SK-N-SH (cell line): Measurements from ENCODE around the gene DPM2.

Source experiments
- CTCF ChIP-seq: fragments of 200-600 bp; sonication (generic); IDR thresholded peaks from 2 replicates; pipeline ENCODE4 v1.6.1; 2017; ENCODE audit warnings: antibody characterized with exemption, mild to moderate bottlenecking, moderate library complexity
- EP300 ChIP-seq, 2 experiments: IDR thresholded peaks; 2 replicates each; pipeline versions ENCODE4 v1.4.0 to v1.6.1; 2012; ENCODE audit warnings: borderline replicate concordance in 1 of 2, low read depth in 1 of 2, low read length in 1 of 2
- EZH2phosphoT487 ChIP-seq: fragments of 200-600 bp; sonication (generic); IDR thresholded peaks from 2 replicates; pipeline ENCODE4 v1.6.1; 2017; ENCODE audit warnings: low read depth, mixed run types, mild to moderate bottlenecking, antibody characterized with exemption, moderate library complexity, borderline replicate concordance
- GABPA ChIP-seq: IDR thresholded peaks from 2 replicates; pipeline ENCODE4 v1.4.0; 2012; ENCODE audit warnings: low read depth, mild to moderate bottlenecking
- MAX ChIP-seq: IDR thresholded peaks from 2 replicates; pipeline ENCODE4 v1.4.0; 2012; ENCODE audit warnings: low read depth
- MEF2A ChIP-seq: IDR thresholded peaks from 2 replicates; pipeline ENCODE4 v1.4.0; 2012; ENCODE audit warnings: low read depth, borderline replicate concordance
- RXRA ChIP-seq: IDR thresholded peaks from 2 replicates; pipeline ENCODE4 v1.4.0; 2012; ENCODE audit warnings: low read depth, mild to moderate bottlenecking, borderline replicate concordance
- TAF1 ChIP-seq: IDR thresholded peaks from 2 replicates; pipeline ENCODE4 v1.6.1; 2012; ENCODE audit warnings: low read depth, mild to moderate bottlenecking, low read length, moderate library complexity, borderline replicate concordance
- ZBTB33 ChIP-seq: IDR thresholded peaks from 2 replicates; pipeline ENCODE4 v1.4.0; 2012; ENCODE audit warnings: low read depth, borderline replicate concordance
- TF ChIP-seq, protein P1 (sequence below): IDR thresholded peaks from 2 replicates; pipeline ENCODE4 v1.6.1; 2012; ENCODE audit warnings: mild to moderate bottlenecking, low read depth, low read length, moderate library complexity
- TF ChIP-seq, protein P2 (sequence below): fragments of 150-350 bp; IDR thresholded peaks from 2 replicates; pipeline ENCODE4 v1.6.1; 2016; ENCODE audit warnings: mild to moderate bottlenecking, low read depth, low read length
- TF ChIP-seq, protein P3 (sequence below): fragments of 150-350 bp; IDR thresholded peaks from 2 replicates; pipeline ENCODE4 v1.6.1; 2017; ENCODE audit warnings: antibody characterized with exemption, low read length, low read depth, borderline replicate concordance

DNA sequence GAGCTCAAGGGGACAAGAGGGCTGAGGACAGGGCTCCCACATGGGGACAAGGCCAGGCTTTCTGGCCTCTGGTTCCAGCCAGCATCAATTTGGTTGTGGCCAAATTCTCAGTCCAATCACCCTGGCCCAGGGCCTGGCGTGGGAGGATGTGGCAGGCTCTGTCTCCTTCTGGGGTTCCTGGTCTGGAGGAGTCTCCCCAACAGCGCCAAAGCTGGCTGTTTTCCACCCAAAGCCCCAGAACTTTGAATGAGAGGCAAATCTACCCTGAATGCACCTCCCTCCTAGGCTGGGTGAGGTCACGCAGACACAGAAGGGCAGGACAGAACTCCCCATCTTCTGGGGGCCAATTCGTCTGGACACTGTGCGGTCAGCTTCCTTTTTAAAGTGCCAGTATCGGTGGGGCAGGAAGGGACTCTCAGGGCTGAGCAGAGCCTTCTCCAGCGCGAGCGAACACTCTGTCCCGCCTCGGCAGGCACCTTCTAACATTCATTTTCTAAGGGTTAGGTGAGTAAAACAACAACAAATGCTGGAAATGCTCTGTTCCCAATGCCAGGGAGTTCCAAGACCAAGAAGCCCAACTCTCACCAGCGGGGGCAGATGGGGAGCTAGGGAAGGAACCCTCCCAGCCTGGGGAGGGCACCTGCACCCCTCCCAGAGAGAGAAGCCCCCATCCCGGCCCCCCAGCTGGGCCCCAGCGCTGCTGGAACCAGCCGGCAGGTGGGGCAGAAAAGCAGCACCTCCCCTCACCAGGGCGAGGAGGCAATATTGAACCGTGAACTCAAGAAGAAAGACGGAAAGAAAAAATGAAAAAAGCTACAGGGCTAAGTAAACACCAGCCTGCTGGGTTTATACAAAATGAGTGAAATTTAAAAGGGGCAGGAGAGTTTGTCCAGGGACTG lies 3.7 kb upstream of the DPM2 start:
- TF ChIP-seq TAF1 (no peak), CTCF (no peak), EP300 (IDR thresholded peaks at IDR 0.05; ENCODE audit: borderline replicate concordance in 1 of 2, low read depth in 1 of 2, low read length in 1 of 2) (no peak), EZH2phosphoT487 (no peak), GABPA (no peak), ZBTB33 (no peak), MEF2A (no peak), RXRA (no peak), MAX (no peak)
- TF ChIP-seq, protein P1, sequence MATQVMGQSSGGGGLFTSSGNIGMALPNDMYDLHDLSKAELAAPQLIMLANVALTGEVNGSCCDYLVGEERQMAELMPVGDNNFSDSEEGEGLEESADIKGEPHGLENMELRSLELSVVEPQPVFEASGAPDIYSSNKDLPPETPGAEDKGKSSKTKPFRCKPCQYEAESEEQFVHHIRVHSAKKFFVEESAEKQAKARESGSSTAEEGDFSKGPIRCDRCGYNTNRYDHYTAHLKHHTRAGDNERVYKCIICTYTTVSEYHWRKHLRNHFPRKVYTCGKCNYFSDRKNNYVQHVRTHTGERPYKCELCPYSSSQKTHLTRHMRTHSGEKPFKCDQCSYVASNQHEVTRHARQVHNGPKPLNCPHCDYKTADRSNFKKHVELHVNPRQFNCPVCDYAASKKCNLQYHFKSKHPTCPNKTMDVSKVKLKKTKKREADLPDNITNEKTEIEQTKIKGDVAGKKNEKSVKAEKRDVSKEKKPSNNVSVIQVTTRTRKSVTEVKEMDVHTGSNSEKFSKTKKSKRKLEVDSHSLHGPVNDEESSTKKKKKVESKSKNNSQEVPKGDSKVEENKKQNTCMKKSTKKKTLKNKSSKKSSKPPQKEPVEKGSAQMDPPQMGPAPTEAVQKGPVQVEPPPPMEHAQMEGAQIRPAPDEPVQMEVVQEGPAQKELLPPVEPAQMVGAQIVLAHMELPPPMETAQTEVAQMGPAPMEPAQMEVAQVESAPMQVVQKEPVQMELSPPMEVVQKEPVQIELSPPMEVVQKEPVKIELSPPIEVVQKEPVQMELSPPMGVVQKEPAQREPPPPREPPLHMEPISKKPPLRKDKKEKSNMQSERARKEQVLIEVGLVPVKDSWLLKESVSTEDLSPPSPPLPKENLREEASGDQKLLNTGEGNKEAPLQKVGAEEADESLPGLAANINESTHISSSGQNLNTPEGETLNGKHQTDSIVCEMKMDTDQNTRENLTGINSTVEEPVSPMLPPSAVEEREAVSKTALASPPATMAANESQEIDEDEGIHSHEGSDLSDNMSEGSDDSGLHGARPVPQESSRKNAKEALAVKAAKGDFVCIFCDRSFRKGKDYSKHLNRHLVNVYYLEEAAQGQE = no peak
- TF ChIP-seq, protein P2, sequence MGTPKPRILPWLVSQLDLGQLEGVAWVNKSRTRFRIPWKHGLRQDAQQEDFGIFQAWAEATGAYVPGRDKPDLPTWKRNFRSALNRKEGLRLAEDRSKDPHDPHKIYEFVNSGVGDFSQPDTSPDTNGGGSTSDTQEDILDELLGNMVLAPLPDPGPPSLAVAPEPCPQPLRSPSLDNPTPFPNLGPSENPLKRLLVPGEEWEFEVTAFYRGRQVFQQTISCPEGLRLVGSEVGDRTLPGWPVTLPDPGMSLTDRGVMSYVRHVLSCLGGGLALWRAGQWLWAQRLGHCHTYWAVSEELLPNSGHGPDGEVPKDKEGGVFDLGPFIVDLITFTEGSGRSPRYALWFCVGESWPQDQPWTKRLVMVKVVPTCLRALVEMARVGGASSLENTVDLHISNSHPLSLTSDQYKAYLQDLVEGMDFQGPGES = no peak
- TF ChIP-seq, protein P3, sequence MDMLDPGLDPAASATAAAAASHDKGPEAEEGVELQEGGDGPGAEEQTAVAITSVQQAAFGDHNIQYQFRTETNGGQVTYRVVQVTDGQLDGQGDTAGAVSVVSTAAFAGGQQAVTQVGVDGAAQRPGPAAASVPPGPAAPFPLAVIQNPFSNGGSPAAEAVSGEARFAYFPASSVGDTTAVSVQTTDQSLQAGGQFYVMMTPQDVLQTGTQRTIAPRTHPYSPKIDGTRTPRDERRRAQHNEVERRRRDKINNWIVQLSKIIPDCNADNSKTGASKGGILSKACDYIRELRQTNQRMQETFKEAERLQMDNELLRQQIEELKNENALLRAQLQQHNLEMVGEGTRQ = no peak
